Measurements from ENCODE around the gene CDSN. TPM values are rescaled to one million over a fixed set of nuclear protein-coding genes. Genes with fewer than 3 reads are reported as not detected.

The CDSN gene
- total and polyA plus RNA-seq, 2 of the 4 experiments (the other 2 are of a cell fraction), result not detected

DNA sequence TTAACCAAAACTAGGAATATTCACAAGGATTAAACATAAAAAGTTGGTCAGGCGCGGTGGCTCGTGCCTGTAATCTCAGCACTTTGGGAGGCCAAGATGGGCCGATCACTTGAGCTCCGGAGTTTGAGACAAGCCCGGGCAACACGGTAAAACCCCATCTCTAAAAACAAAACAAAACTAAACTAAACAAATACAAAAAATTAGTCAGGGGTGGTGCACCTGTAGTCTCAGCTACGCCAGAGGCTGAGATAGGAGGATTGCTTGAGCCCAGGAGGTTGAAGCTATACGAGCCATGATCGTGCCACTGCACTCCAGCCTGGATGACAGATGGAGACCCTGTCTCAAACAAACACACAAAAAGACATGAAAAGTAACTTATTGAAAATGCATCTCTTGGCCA, 15.5 kb upstream of the CDSN start:
- Histone ChIP-seq H3K4me2 (ENCODE audit: low read depth, low read length) (no peak overlapping the region), H3K4ac (ENCODE audit: low read depth, low read length) (no peak overlapping the region), H2BK15ac (ENCODE audit: low read depth, low read length) (no peak overlapping the region), H2AK9ac (replicated peaks; ENCODE audit: low read depth, low read length, poor library complexity) (no peak overlapping the region), H3K27ac (ENCODE audit: insufficient read depth, low read length) (no peak overlapping the region), H3K14ac (replicated peaks; ENCODE audit: low read depth, low read length) (no peak overlapping the region), H3K56ac (ENCODE audit: extremely low read depth, insufficient read depth, low read length) (no peak overlapping the region), H2BK5ac (ENCODE audit: low read depth, low read length, poor library complexity, severe bottlenecking) (no peak overlapping the region), H3K4me3 (ENCODE audit: insufficient read depth, low read depth, low read length) (no peak overlapping the region), H2AFZ (replicated peaks; ENCODE audit: low read length, poor library complexity) (no peak overlapping the region), H4K20me1 (ENCODE audit: insufficient read depth, low read length) (no peaks in the 10 kb centered on the region; the same call in 1 of the 2 replicates), H3K79me1 (ENCODE audit: low read depth in 1 of 2, low read length in 2 of 2) (no peaks in the 10 kb centered on the region), H4K8ac (ENCODE audit: low read depth in 2 of 2, low read length in 2 of 2) (no peak overlapping the region), H3K36me3 (ENCODE audit: control insufficient read depth, insufficient read depth, low read length) (no peaks in the 10 kb centered on the region), H4K91ac (ENCODE audit: insufficient read depth, low read depth, low read length) (no peak overlapping the region), H4K5ac (ENCODE audit: low read depth, low read length) (no peak overlapping the region), H3K27me3 (ENCODE audit: control insufficient read depth, insufficient read depth, low read length) (no peaks in the 10 kb centered on the region), H3K9me1 (ENCODE audit: insufficient read depth, low read length) (peaks cover 8% of the 10 kb centered on the region; the same call in 1 of the 2 replicates), H3K18ac (ENCODE audit: low read depth, low read length) (no peak overlapping the region), H3K23ac (ENCODE audit: low read depth, low read length) (no peak overlapping the region), H2BK20ac (ENCODE audit: low read depth, low read length) (no peak overlapping the region), H3K9me3 (ENCODE audit: control insufficient read depth, insufficient read depth, low read length) (no peaks in the 10 kb centered on the region), H2BK120ac (ENCODE audit: low read depth, low read length) (no peak overlapping the region), H3K9ac (ENCODE audit: low read depth, low read length) (no peak overlapping the region), H2AK5ac (ENCODE audit: low read depth, low read length) (no peak overlapping the region), H3K4me1 (ENCODE audit: control insufficient read depth, insufficient read depth, low read length) (peaks cover 5% of the 10 kb centered on the region; the same call in 1 of the 2 replicates)
- POLR2A ChIA-PET (ENCODE audit: unreplicated experiment), result no interaction called here
- WGBS, 2 experiments (ENCODE audit: extremely low coverage in 2 of 2, insufficient read length in 1 of 2), result 100% methylated on average over 3 of the region's 10 CpGs; no CpG with 5 or more reads in 1 of the 2 experiments
- intact Hi-C loops (cut with micrococcal nuclease), result loop anchor here (2.0 to 5.0 kb wide), 2 partner anchors 137 to 231 kb away; partner anchors contain the start of gene HLA-C
- dilution Hi-C loops (cut with HindIII; ENCODE audit: low sequenced_read_pairs, unreplicated experiment), result no loop called here
- BruUV-seq (replicated peaks), result no TSS peak
- TF ChIP-seq, protein P1, sequence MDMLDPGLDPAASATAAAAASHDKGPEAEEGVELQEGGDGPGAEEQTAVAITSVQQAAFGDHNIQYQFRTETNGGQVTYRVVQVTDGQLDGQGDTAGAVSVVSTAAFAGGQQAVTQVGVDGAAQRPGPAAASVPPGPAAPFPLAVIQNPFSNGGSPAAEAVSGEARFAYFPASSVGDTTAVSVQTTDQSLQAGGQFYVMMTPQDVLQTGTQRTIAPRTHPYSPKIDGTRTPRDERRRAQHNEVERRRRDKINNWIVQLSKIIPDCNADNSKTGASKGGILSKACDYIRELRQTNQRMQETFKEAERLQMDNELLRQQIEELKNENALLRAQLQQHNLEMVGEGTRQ (IDR thresholded peaks at IDR 0.05; ENCODE audit: low read depth, low read length), result no peak
- no peak for TF ChIP-seq POLR2A (IDR thresholded peaks at IDR 0.05; ENCODE audit: low read depth, low read length)
- TF ChIP-seq BHLHE40 (IDR thresholded peaks at IDR 0.05; ENCODE audit: low read depth, low read length), result no peak
- TF ChIP-seq RFX5 (IDR thresholded peaks at IDR 0.05; ENCODE audit: low read depth, low read length), result no peak
- TF ChIP-seq, protein P2, sequence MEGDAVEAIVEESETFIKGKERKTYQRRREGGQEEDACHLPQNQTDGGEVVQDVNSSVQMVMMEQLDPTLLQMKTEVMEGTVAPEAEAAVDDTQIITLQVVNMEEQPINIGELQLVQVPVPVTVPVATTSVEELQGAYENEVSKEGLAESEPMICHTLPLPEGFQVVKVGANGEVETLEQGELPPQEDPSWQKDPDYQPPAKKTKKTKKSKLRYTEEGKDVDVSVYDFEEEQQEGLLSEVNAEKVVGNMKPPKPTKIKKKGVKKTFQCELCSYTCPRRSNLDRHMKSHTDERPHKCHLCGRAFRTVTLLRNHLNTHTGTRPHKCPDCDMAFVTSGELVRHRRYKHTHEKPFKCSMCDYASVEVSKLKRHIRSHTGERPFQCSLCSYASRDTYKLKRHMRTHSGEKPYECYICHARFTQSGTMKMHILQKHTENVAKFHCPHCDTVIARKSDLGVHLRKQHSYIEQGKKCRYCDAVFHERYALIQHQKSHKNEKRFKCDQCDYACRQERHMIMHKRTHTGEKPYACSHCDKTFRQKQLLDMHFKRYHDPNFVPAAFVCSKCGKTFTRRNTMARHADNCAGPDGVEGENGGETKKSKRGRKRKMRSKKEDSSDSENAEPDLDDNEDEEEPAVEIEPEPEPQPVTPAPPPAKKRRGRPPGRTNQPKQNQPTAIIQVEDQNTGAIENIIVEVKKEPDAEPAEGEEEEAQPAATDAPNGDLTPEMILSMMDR (conservative IDR thresholded peaks at IDR 0.05; ENCODE audit: low read depth, low read length), result no peak
- no peak for TF ChIP-seq RAD21 (IDR thresholded peaks at IDR 0.05; ENCODE audit: low read length)
- no peak for TF ChIP-seq SMC3 (IDR thresholded peaks at IDR 0.05; ENCODE audit: low read depth, low read length)
- no peak for TF ChIP-seq CHD1 (IDR thresholded peaks at IDR 0.05; ENCODE audit: low read depth, low read length)
- TF ChIP-seq FOS (IDR thresholded peaks at IDR 0.05; ENCODE audit: low read depth, low read length), result no peak
- TF ChIP-seq, protein P3, sequence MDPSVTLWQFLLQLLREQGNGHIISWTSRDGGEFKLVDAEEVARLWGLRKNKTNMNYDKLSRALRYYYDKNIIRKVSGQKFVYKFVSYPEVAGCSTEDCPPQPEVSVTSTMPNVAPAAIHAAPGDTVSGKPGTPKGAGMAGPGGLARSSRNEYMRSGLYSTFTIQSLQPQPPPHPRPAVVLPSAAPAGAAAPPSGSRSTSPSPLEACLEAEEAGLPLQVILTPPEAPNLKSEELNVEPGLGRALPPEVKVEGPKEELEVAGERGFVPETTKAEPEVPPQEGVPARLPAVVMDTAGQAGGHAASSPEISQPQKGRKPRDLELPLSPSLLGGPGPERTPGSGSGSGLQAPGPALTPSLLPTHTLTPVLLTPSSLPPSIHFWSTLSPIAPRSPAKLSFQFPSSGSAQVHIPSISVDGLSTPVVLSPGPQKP (IDR thresholded peaks at IDR 0.05; ENCODE audit: borderline replicate concordance, low read depth, low read length), result no peak
- TF ChIP-seq CEBPB (IDR thresholded peaks at IDR 0.05; ENCODE audit: low read depth, low read length), result no peak
- no peak for TF ChIP-seq MXI1 (IDR thresholded peaks at IDR 0.05; ENCODE audit: borderline replicate concordance, low read depth, low read length)
- TF ChIP-seq RCOR1 (IDR thresholded peaks at IDR 0.05; ENCODE audit: insufficient replicate concordance, low read length), result no peak
- no peak for TF ChIP-seq MAFK (IDR thresholded peaks at IDR 0.05; ENCODE audit: low read depth, low read length)
- DNase-seq (no peak), ATAC-seq (ENCODE audit: low read depth) (no peak)
- in situ Hi-C loops (cut with MboI; ENCODE audit: low sequenced_read_pairs), result loop anchor here (5.0 kb wide), 2 partner anchors 57 to 232 kb away; no protein-coding TSS in a partner anchor
- CTCF ChIA-PET, result interaction anchor here (0.6 to 1.1 kb wide), 2 partner anchors 56 to 231 kb away, joined by 3 to 4 read pairs; no protein-coding TSS in a partner anchor
